GM12801 (cell line): ENCODE data around the gene MCMBP.

Source experiments
- CTCF ChIP-seq: IDR thresholded peaks from one replicate; pipeline ENCODE4 v1.5.1; 2011; ENCODE audit warnings: control low read depth; ENCODE audit not compliant: insufficient read length; ENCODE audit errors: extremely low read depth

MCMBP gene

GRCh38 chr10:119827430-119827829 lies 45.2 kb downstream of the MCMBP start:
- no peak for TF ChIP-seq CTCF

GRCh38 chr10:119826771-119827170 lies 45.9 kb downstream of the MCMBP start:
- no peak for TF ChIP-seq CTCF

- no peak for TF ChIP-seq CTCF
Measured at GRCh38 chr10:119824299-119824698, 48.3 kb downstream of the MCMBP start.

GRCh38 chr10:119821182-119821581 lies 51.5 kb downstream of the MCMBP start:
- TF ChIP-seq CTCF, result no peak

GRCh38 chr10:119818889-119819270 lies 53.8 kb downstream of the MCMBP start:
- no peak for TF ChIP-seq CTCF

GRCh38 chr10:119817991-119818888 lies 54.4 kb downstream of the MCMBP start:
- TF ChIP-seq CTCF, result no peak

GRCh38 chr10:119815671-119816070 lies 57.0 kb downstream of the MCMBP start:
- TF ChIP-seq CTCF, result no peak

GRCh38 chr10:119812684-119813083 lies 60.0 kb downstream of the MCMBP start:
- no peak for TF ChIP-seq CTCF
